HCT116 (cell line): ENCODE data around the gene MAP1LC3C. TPM values are rescaled to one million over a fixed set of nuclear protein-coding genes. Genes with fewer than 3 reads are reported as not detected.
A peak's percentile ranks its signal among the peaks of the same experiment; 100 is the strongest.
"Not testable (repeated sequence)": the region's sequence is repeated elsewhere in the genome, so short reads cannot be mapped to it uniquely, and the experiment has no call there.

Experiments
- ATAC-seq: fragments of 200-7000 bp; cut with Tn5 transposase; 2 replicates; pipeline ENCODE4 v1.9.1; 2020; ENCODE audit warnings: mild to moderate bottlenecking, moderate library complexity
- BruUV-seq: library from RNA; stranded (reverse); fragments of 400-500 nt; replicated peaks from 2 replicates; lab custom pipeline; 2021; lab: Mats Ljungman, UMichigan
- CTCF ChIA-PET: fragments of 300-600 bp; sonication (Branson Sonifier 250); formaldehyde crosslinking; loops from one replicate; lab custom pipeline; 2021; ENCODE audit warnings: antibody characterized with exemption; lab: Charles Lee
- POLR2A ChIA-PET: fragments of 300-600, 350-600 bp; sonication (Branson Sonifier 250); formaldehyde crosslinking; loops from one replicate; lab custom pipeline; 2021; ENCODE audit warnings: antibody characterized with exemption; lab: Charles Lee
- RAD21 ChIA-PET, 2 experiments: fragments of 300-600 bp; sonication (Branson Sonifier 250); formaldehyde crosslinking; loops; one replicate each; lab custom pipeline; 2023; ENCODE audit warnings: low total read pairs in 2 of 2; ENCODE audit not compliant: uncharacterized antibody in 2 of 2, unreplicated experiment in 2 of 2, low non-redundant PET in 1 of 2; lab: Charles Lee
- DNase-seq: peaks from one replicate; pipeline ENCODE4 v3.0.0-alpha.2; 2010; ENCODE audit warnings: low read depth, low spot score
- H2AFZ ChIP-seq: fragments of 200-600 bp; shearing (Covaris generic), sonication (generic); 2 replicates; pipeline ENCODE4 v1.6.1; 2017; ENCODE audit warnings: low read depth, mixed run types, mixed read lengths, antibody characterized with exemption, low read length; ENCODE audit not compliant: poor library complexity, severe bottlenecking
- H3K27ac ChIP-seq: 2 replicates; pipeline ENCODE4 v1.5.1; 2012; ENCODE audit warnings: low read depth, low read length
- H3K27me3 ChIP-seq: fragments of 200-600 bp; sonication (generic); 2 replicates; pipeline ENCODE4 v1.6.1; 2016; ENCODE audit warnings: mixed run types, low read length, mixed read lengths; ENCODE audit not compliant: insufficient read depth
- H3K36me3 ChIP-seq, 2 experiments: fragments of 200-500 bp in 1 of 2; fragments of 200-600 bp in 1 of 2; sonication (Bioruptor generic) in 1 of 2; sonication (generic) in 1 of 2; 2 replicates each; pipeline versions ENCODE4 v1.5.1 to v1.6.1; 2014 to 2016; ENCODE audit warnings: low read length in 2 of 2, inconsistent platforms in 1 of 2, mixed read lengths in 1 of 2, mixed run types in 1 of 2; ENCODE audit not compliant: insufficient read depth in 2 of 2, control insufficient read depth in 1 of 2
- H3K4me1 ChIP-seq, 2 experiments: fragments of 200-600 bp in 1 of 2; sonication (generic) in 1 of 2; 2 replicates each; pipeline versions ENCODE4 v1.5.1 to v1.6.1; 2012 to 2017; ENCODE audit warnings: low read length in 2 of 2, inconsistent platforms in 1 of 2, mild to moderate bottlenecking in 1 of 2, mixed read lengths in 1 of 2, mixed run types in 1 of 2, moderate library complexity in 1 of 2; ENCODE audit not compliant: insufficient read depth in 2 of 2, control insufficient read depth in 1 of 2
- H3K4me2 ChIP-seq: fragments of 200-600 bp; sonication (generic); 2 replicates; pipeline ENCODE4 v1.6.1; 2017; ENCODE audit warnings: mixed run types, low read length, mixed read lengths
- H3K4me3 ChIP-seq, 2 experiments: fragments of 200-600 bp in 1 of 2; sonication (generic) in 1 of 2; replicated peaks in 1 of 2; 2 replicates each; pipeline ENCODE4 v1.5.1; 2011 to 2016; ENCODE audit warnings: low read length in 2 of 2, control low read depth in 1 of 2, low read depth in 1 of 2, mild to moderate bottlenecking in 1 of 2, mixed read lengths in 1 of 2, mixed run types in 1 of 2
- H3K79me2 ChIP-seq: fragments of 200-600 bp; sonication (generic); 2 replicates; pipeline ENCODE4 v1.6.1; 2017; ENCODE audit warnings: mild to moderate bottlenecking, mixed run types, low read length, moderate library complexity, mixed read lengths; ENCODE audit not compliant: insufficient read depth
- H3K9ac ChIP-seq: fragments of 200-600 bp; sonication (generic); 2 replicates; pipeline ENCODE4 v1.6.1; 2016; ENCODE audit warnings: low read length, mixed read lengths
- H3K9me2 ChIP-seq: fragments of 200-600 bp; sonication (generic), shearing (Covaris generic); 2 replicates; pipeline ENCODE4 v1.6.1; 2017; ENCODE audit warnings: mixed run types, mild to moderate bottlenecking, moderate library complexity; ENCODE audit not compliant: insufficient read depth
- H3K9me3 ChIP-seq, 2 experiments: fragments of 200-500 bp in 1 of 2; fragments of 200-600 bp in 1 of 2; sonication (Bioruptor generic) in 1 of 2; sonication (generic) in 1 of 2; 2 replicates each; pipeline ENCODE4 v1.6.1; 2014 to 2017; ENCODE audit warnings: low read length in 2 of 2, mixed read lengths in 2 of 2, inconsistent platforms in 1 of 2, low read depth in 1 of 2, mild to moderate bottlenecking in 1 of 2, mixed run types in 1 of 2, moderate library complexity in 1 of 2; ENCODE audit not compliant: control insufficient read depth in 1 of 2, insufficient read depth in 1 of 2
- H4K20me1 ChIP-seq: fragments of 200-600 bp; sonication (generic), shearing (Covaris generic); 2 replicates; pipeline ENCODE4 v1.6.1; 2017; ENCODE audit warnings: mixed run types, mild to moderate bottlenecking, moderate library complexity; ENCODE audit not compliant: insufficient read depth
- CTCF ChIP-seq, 3 experiments: fragments of 200-600 bp in 1 of 3; sonication (generic) in 1 of 3; IDR thresholded peaks in 2 of 3; conservative IDR thresholded peaks in 1 of 3; 2 replicates each; pipeline ENCODE4 v1.5.1; 2012 to 2017; ENCODE audit warnings: low read depth in 2 of 3, low read length in 2 of 3, antibody characterized with exemption in 1 of 3, borderline replicate concordance in 1 of 3, control low read depth in 1 of 3, mild to moderate bottlenecking in 1 of 3, mixed read lengths in 1 of 3, mixed run types in 1 of 3, moderate library complexity in 1 of 3; ENCODE audit not compliant: insufficient read depth in 1 of 3
- MAX ChIP-seq: IDR thresholded peaks from 2 replicates; pipeline ENCODE4 v1.6.1; 2012
- RAD21 ChIP-seq: IDR thresholded peaks from 2 replicates; pipeline ENCODE4 v1.6.1; 2012; ENCODE audit warnings: low read depth, mild to moderate bottlenecking
- intact Hi-C: fragments of 100-400 bp; cut with micrococcal nuclease; formaldehyde crosslinking; loops from 2 replicates; pipeline ENCODE4 v1.10.0; 2022
- total RNA-seq: library from RNA; stranded (reverse); gene quantifications from one replicate; pipeline ENCODE4 v1.2.1, GENCODE V29; 2021; ENCODE audit not compliant: unreplicated experiment

MAP1LC3C gene
- total RNA-seq, 1 experiment from 2014 or later = not detected

GRCh38 chr1:241988389-241988930 is 10.4 kb downstream of the MAP1LC3C start:
- DNase-seq, H2AFZ ChIP-seq, H3K4me3 ChIP-seq, H3K9ac ChIP-seq, POLR2A ChIA-PET, H3K27me3 ChIP-seq, H3K9me3 ChIP-seq, BruUV-seq, H3K36me3 ChIP-seq, CTCF ChIA-PET, intact Hi-C loops, H3K4me2 ChIP-seq, H3K27ac ChIP-seq, H3K9me2 ChIP-seq, H3K79me2 ChIP-seq, RAD21 ChIA-PET, H4K20me1 ChIP-seq, ATAC-seq: not testable (repeated sequence)
- peaks cover 7 to 22% of the 10 kb centered on the region in 2 experiments; a peak in 3 of 4 replicates for H3K4me1 ChIP-seq

- Histone ChIP-seq H3K79me2 (no peaks in the 10 kb centered on the region), H2AFZ (no peak overlapping the region), H3K4me2 (no peak overlapping the region), H3K27ac (no peak overlapping the region), H3K36me3 (no peaks in the 10 kb centered on the region), H3K9ac (no peak overlapping the region), H3K9me3 (no peaks in the 10 kb centered on the region), H3K4me3 (no peak overlapping the region), H3K9me2 (no peaks in the 10 kb centered on the region), H3K27me3 (no peaks in the 10 kb centered on the region), H4K20me1 (no peaks in the 10 kb centered on the region), H3K4me1 (peaks cover 7 to 15% of the 10 kb centered on the region in 2 experiments; a peak in 3 of 4 replicates)
- BruUV-seq = no TSS peak
- ChIA-PET POLR2A (no interaction called here), RAD21 (no interaction called here), CTCF (interaction anchor here (0.8 to 3.6 kb wide), 8 partner anchors 8 to 375 kb away, joined by 3 to 28 read pairs (median 8); partner anchors contain the start of gene MAP1LC3C)
- ATAC-seq = peak; percentile 82
- intact Hi-C loops = loop anchor here (1.0 kb wide), 1 partner anchor 89 kb away; no protein-coding TSS in a partner anchor
- TF ChIP-seq MAX (no peak), CTCF (IDR thresholded peaks at IDR 0.05 in 2 of 3, conservative IDR thresholded peaks at IDR 0.05 in 1 of 3; ENCODE audit: borderline replicate concordance in 1 of 3, insufficient read depth in 1 of 3, low read depth in 2 of 3, low read length in 2 of 3) (peak; percentile 54 to 69 (median 56); a peak in 5 of 6 replicates), RAD21 (peak; percentile 63)
- DNase-seq = peak; percentile 38
Observed at GRCh38 chr1:241985787-241986186, 13.1 kb downstream of the MAP1LC3C start.
